H9 (cell line): ENCODE measurements around the gene ABLIM3. TPM values are rescaled to one million over a fixed set of nuclear protein-coding genes. Genes with fewer than 3 reads are reported as not detected.

ENCODE experiments used
- DNase-seq: peaks from one replicate; pipeline ENCODE4 v3.0.0-alpha.2; 2017
- H2AFZ ChIP-seq: one replicate; pipeline ENCODE4 v1.6.1; 2013; ENCODE audit warnings: mild to moderate bottlenecking, low read length, control low read depth, moderate library complexity
- H2AK5ac ChIP-seq: 2 replicates; pipeline ENCODE4 v1.6.1; 2013; ENCODE audit warnings: low read length, control low read depth, mixed read lengths; ENCODE audit not compliant: insufficient read length
- H2BK120ac ChIP-seq: one replicate; pipeline ENCODE4 v1.6.1; 2013; ENCODE audit warnings: low read depth, mild to moderate bottlenecking, low read length, control low read depth, inconsistent platforms; ENCODE audit not compliant: poor library complexity, severe bottlenecking
- H2BK12ac ChIP-seq: 2 replicates; pipeline ENCODE4 v1.6.1; 2013; ENCODE audit warnings: low read length, control low read depth, mixed read lengths, low read depth; ENCODE audit not compliant: insufficient read length
- H2BK15ac ChIP-seq: 2 replicates; pipeline ENCODE4 v1.6.1; 2013; ENCODE audit warnings: low read depth, low read length, control low read depth
- H2BK20ac ChIP-seq: one replicate; pipeline ENCODE4 v1.6.1; 2013; ENCODE audit warnings: low read depth, mild to moderate bottlenecking, low read length, control low read depth, inconsistent platforms; ENCODE audit not compliant: poor library complexity, severe bottlenecking
- H2BK5ac ChIP-seq: 2 replicates; pipeline ENCODE4 v1.6.1; 2013; ENCODE audit warnings: low read length, control low read depth, mixed read lengths; ENCODE audit not compliant: insufficient read length
- H3K14ac ChIP-seq: 2 replicates; pipeline ENCODE4 v1.6.1; 2013; ENCODE audit warnings: low read length, control low read depth; ENCODE audit not compliant: insufficient read depth
- H3K18ac ChIP-seq: 2 replicates; pipeline ENCODE4 v1.6.1; 2013; ENCODE audit warnings: low read depth, mild to moderate bottlenecking, mixed read lengths, low read length, control low read depth; ENCODE audit not compliant: insufficient read length
- H3K23ac ChIP-seq: 2 replicates; pipeline ENCODE4 v1.6.1; 2013; ENCODE audit warnings: low read length, control low read depth, mixed read lengths, low read depth; ENCODE audit not compliant: insufficient read length
- H3K23me2 ChIP-seq: 2 replicates; pipeline ENCODE4 v1.6.1; 2013; ENCODE audit warnings: low read depth, mild to moderate bottlenecking, mixed read lengths, low read length, control low read depth; ENCODE audit not compliant: insufficient read length, poor library complexity, severe bottlenecking
- H3K27ac ChIP-seq: 2 replicates; pipeline ENCODE4 v1.5.1; 2013; ENCODE audit warnings: low read length, control low read depth, mixed read lengths, low read depth; ENCODE audit not compliant: insufficient read length
- H3K27me3 ChIP-seq: 2 replicates; pipeline ENCODE4 v1.6.1; 2013; ENCODE audit warnings: low read length, control low read depth, inconsistent platforms; ENCODE audit not compliant: insufficient read depth
- H3K4ac ChIP-seq: 2 replicates; pipeline ENCODE4 v1.6.1; 2013; ENCODE audit warnings: low read depth, mild to moderate bottlenecking, control low read depth, inconsistent platforms, low read length, moderate library complexity
- H3K4me1 ChIP-seq: 2 replicates; pipeline ENCODE4 v1.6.1; 2013; ENCODE audit warnings: low read length, control low read depth, inconsistent platforms; ENCODE audit not compliant: insufficient read depth
- H3K4me2 ChIP-seq: 2 replicates; pipeline ENCODE4 v1.6.1; 2013; ENCODE audit warnings: low read length, control low read depth, mixed read lengths; ENCODE audit not compliant: insufficient read length, insufficient read depth
- H3K56ac ChIP-seq: 2 replicates; pipeline ENCODE4 v1.6.1; 2013; ENCODE audit warnings: low read depth, mild to moderate bottlenecking, mixed read lengths, low read length, control low read depth; ENCODE audit not compliant: insufficient read length
- H3K79me1 ChIP-seq: 2 replicates; pipeline ENCODE4 v1.6.1; 2013; ENCODE audit warnings: low read depth, mild to moderate bottlenecking, moderate library complexity, low read length, control low read depth, inconsistent platforms; ENCODE audit not compliant: insufficient read depth, poor library complexity, severe bottlenecking
- H3K79me2 ChIP-seq: 2 replicates; pipeline ENCODE4 v1.6.1; 2013; ENCODE audit warnings: low read length, control low read depth, inconsistent platforms; ENCODE audit not compliant: insufficient read depth
- H3K9ac ChIP-seq: 2 replicates; pipeline ENCODE4 v1.6.1; 2013; ENCODE audit warnings: low read length, control low read depth, mixed read lengths; ENCODE audit not compliant: insufficient read length; ENCODE audit errors: extremely low read depth
- H3K9me3 ChIP-seq: one replicate; pipeline ENCODE4 v1.6.1; 2013; ENCODE audit warnings: low read depth, low read length, inconsistent platforms; ENCODE audit not compliant: control insufficient read depth
- H3T11ph ChIP-seq: one replicate; pipeline ENCODE4 v1.6.1; 2013; ENCODE audit warnings: mild to moderate bottlenecking, low read length, control low read depth, inconsistent platforms
- H4K20me1 ChIP-seq: one replicate; pipeline ENCODE4 v1.6.1; 2013; ENCODE audit not compliant: control insufficient read depth, insufficient read length, insufficient read depth
- H4K5ac ChIP-seq: 2 replicates; pipeline ENCODE4 v1.6.1; 2013; ENCODE audit warnings: low read depth, mild to moderate bottlenecking, mixed read lengths, low read length, control low read depth; ENCODE audit not compliant: insufficient read length
- H4K8ac ChIP-seq: replicated peaks from 2 replicates; pipeline ENCODE4 v1.6.1; 2013; ENCODE audit warnings: low read length, control low read depth, mixed read lengths, low read depth; ENCODE audit not compliant: insufficient read length
- H4K91ac ChIP-seq: 2 replicates; pipeline ENCODE4 v1.6.1; 2013; ENCODE audit warnings: low read depth, mild to moderate bottlenecking, moderate library complexity, mixed read lengths, low read length, control low read depth; ENCODE audit not compliant: insufficient read length
- H3K27ac Mint-ChIP-seq, 3 experiments: 2 replicates in 2 of 3; 3 replicates in 1 of 3; pipeline ENCODE4 v1.8.0; 2020 to 2021; ENCODE audit warnings: mixed read lengths in 3 of 3, mild to moderate bottlenecking in 1 of 3, moderate library complexity in 1 of 3
- H3K27me3 Mint-ChIP-seq: 2 replicates; pipeline ENCODE4 v1.8.0; 2021; ENCODE audit warnings: low read depth, mild to moderate bottlenecking, moderate library complexity, mixed read lengths
- H3K36me3 Mint-ChIP-seq, 3 experiments: 2 replicates in 2 of 3; 3 replicates in 1 of 3; pipeline ENCODE4 v1.8.0; 2020 to 2021; ENCODE audit warnings: low read depth in 3 of 3, mixed read lengths in 3 of 3; ENCODE audit not compliant: insufficient read depth in 1 of 3
- H3K4me1 Mint-ChIP-seq, 2 experiments: 2 replicates each; pipeline ENCODE4 v1.8.0; 2020; ENCODE audit warnings: mixed read lengths in 2 of 2
- H3K4me3 Mint-ChIP-seq, 2 experiments: 2 replicates in 1 of 2; 3 replicates in 1 of 2; pipeline ENCODE4 v1.8.0; 2020 to 2021; ENCODE audit warnings: mild to moderate bottlenecking in 2 of 2, mixed read lengths in 2 of 2, moderate library complexity in 1 of 2
- H3K9me3 Mint-ChIP-seq, 2 experiments: 2 replicates in 1 of 2; 3 replicates in 1 of 2; pipeline ENCODE4 v1.8.0; 2020; ENCODE audit warnings: mild to moderate bottlenecking in 2 of 2, mixed read lengths in 2 of 2, moderate library complexity in 1 of 2
- WGBS: extraction: QIAGEN DNeasy Blood & Tissue Kit; methylation state at CpG from one replicate; pipeline ENCODE4 v1.1.7; 2013; ENCODE audit warnings: missing lambda C conversion rate, low lambda C conversion rate, mixed read lengths; ENCODE audit not compliant: insufficient read length; ENCODE audit errors: extremely low coverage; 5-methylcytosine and 5-hydroxymethylcytosine counted together
- total RNA-seq: library from RNA; stranded (reverse); gene quantifications from 2 replicates; pipeline ENCODE4 v1.2.1, GENCODE V29; 2021
- TF ChIP-seq, protein P1 (sequence below): fragments of 200-600 bp; sonication (generic); conservative IDR thresholded peaks from 3 replicates; pipeline ENCODE4 v1.8.0; 2021; ENCODE audit warnings: antibody characterized with exemption, mild to moderate bottlenecking

ABLIM3 gene
- total RNA-seq, 1 experiment from 2014 or later: 0.20 TPM

DNA sequence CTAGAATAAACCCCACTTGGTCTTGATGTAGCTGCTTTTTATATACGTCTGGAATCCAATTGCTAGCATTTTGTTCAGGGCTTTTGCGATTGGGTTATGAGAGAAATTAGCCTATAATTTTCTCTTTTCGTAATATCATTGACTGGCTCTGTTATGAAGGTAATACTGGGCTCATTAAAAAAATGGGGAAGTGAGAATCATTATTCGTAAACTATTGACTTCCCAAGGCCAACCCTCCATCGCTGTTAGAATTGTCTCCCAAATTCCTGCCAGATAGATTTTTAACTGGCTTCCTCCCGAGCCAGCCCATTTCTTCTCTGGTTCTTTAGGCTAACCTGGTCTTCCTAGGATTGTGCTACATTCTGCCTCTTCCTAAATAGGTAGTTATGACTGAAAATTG is 168.1 kb downstream of the ABLIM3 start:
- no peaks in the 10 kb centered on the region for H4K20me1 ChIP-seq

More for the DNA sequence above, 168.1 kb downstream of the ABLIM3 start:
- Histone ChIP-seq H3K4ac (no peak overlapping the region), H3K9me3 (no peaks in the 10 kb centered on the region), H2AK5ac (no peak overlapping the region), H4K8ac (no peak overlapping the region), H2BK5ac (no peak overlapping the region), H2AFZ (no peak overlapping the region), H4K5ac (no peak overlapping the region), H4K91ac (no peak overlapping the region), H3K56ac (no peak overlapping the region), H3K14ac (no peak overlapping the region), H3T11ph (no peak overlapping the region), H3K23ac (no peak overlapping the region), H3K9ac (no peak overlapping the region), H2BK15ac (no peak overlapping the region), H3K79me1 (no peaks in the 10 kb centered on the region), H3K18ac (no peak overlapping the region), H2BK20ac (no peak overlapping the region), H2BK12ac (no peak overlapping the region), H3K4me1 (no peaks in the 10 kb centered on the region), H3K79me2 (no peaks in the 10 kb centered on the region), H3K27me3 (no peaks in the 10 kb centered on the region), H3K4me2 (no peak overlapping the region), H3K23me2 (no peaks in the 10 kb centered on the region), H2BK120ac (no peak overlapping the region), H3K27ac (no peak overlapping the region)
- no CpG with 5 or more reads among the region's 6 CpGs for WGBS
- peaks cover 10 to 13% of the 10 kb centered on the region in 2 experiments for H3K4me1 Mint-ChIP-seq
- no peak overlapping the region for H3K4me3 Mint-ChIP-seq
- H3K27ac Mint-ChIP-seq: no peak overlapping the region
- H3K27me3 Mint-ChIP-seq: no peaks in the 10 kb centered on the region; the same call in none of the 2 replicates
- TF ChIP-seq, protein P1, sequence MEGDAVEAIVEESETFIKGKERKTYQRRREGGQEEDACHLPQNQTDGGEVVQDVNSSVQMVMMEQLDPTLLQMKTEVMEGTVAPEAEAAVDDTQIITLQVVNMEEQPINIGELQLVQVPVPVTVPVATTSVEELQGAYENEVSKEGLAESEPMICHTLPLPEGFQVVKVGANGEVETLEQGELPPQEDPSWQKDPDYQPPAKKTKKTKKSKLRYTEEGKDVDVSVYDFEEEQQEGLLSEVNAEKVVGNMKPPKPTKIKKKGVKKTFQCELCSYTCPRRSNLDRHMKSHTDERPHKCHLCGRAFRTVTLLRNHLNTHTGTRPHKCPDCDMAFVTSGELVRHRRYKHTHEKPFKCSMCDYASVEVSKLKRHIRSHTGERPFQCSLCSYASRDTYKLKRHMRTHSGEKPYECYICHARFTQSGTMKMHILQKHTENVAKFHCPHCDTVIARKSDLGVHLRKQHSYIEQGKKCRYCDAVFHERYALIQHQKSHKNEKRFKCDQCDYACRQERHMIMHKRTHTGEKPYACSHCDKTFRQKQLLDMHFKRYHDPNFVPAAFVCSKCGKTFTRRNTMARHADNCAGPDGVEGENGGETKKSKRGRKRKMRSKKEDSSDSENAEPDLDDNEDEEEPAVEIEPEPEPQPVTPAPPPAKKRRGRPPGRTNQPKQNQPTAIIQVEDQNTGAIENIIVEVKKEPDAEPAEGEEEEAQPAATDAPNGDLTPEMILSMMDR: no peak
- no peaks in the 10 kb centered on the region for H3K36me3 Mint-ChIP-seq
- DNase-seq: no peak
- no peaks in the 10 kb centered on the region for H3K9me3 Mint-ChIP-seq

Other genes with a start within 250 kb of the ABLIM3 start
- not detected in 2 replicates for gene SH3TC2, start 78.4 kb upstream of the ABLIM3 start, total RNA-seq
- 1.8 and 2.0 TPM in 2 replicates for gene AFAP1L1, start 130.4 kb downstream of the ABLIM3 start, total RNA-seq
- gene GRPEL2, start 204.0 kb downstream of the ABLIM3 start, total RNA-seq: 44.4 and 47.3 TPM in 2 replicates
- gene PCYOX1L, start 216.6 kb downstream of the ABLIM3 start, total RNA-seq: 15.3 and 16.5 TPM in 2 replicates
- gene IL17B, start 237.8 kb downstream of the ABLIM3 start, total RNA-seq: not detected in 2 replicates